Fibroblast of mammary gland (primary cell): Measurements from ENCODE around the gene ZNF8.

Experiments used
- DNase-seq: peaks from one replicate; pipeline ENCODE4 v3.0.0-alpha.2; 2010; ENCODE audit warnings: low read depth
- H3K4me3 ChIP-seq: 2 replicates; pipeline ENCODE4 v1.5.1; 2011; ENCODE audit warnings: low read depth, mild to moderate bottlenecking, low read length, moderate library complexity; ENCODE audit not compliant: control insufficient read depth
- CTCF ChIP-seq: conservative IDR thresholded peaks from 2 replicates; pipeline ENCODE4 v1.5.1; 2011; ENCODE audit warnings: low read depth, low read length, inconsistent platforms; ENCODE audit not compliant: control insufficient read depth, insufficient read depth

Gene ZNF8

GRCh38 chr19:58261600-58261967 lies 17.2 kb upstream of the ZNF8 start:
- H3K4me3 ChIP-seq = no peak overlapping the region
- DNase-seq = no peak
- TF ChIP-seq CTCF = no peak

GRCh38 chr19:58261968-58262921 lies 16.5 kb upstream of the ZNF8 start:
- TF ChIP-seq CTCF = no peak
- no peak overlapping the region for H3K4me3 ChIP-seq
- DNase-seq = peak; percentile 21

- no peak for TF ChIP-seq CTCF
- DNase-seq = no peak
- H3K4me3 ChIP-seq = no peak overlapping the region
Measured at GRCh38 chr19:58262922-58263296, 15.8 kb upstream of the ZNF8 start.

- no peak overlapping the region for H3K4me3 ChIP-seq
- TF ChIP-seq CTCF = no peak
- no peak for DNase-seq
Measured at GRCh38 chr19:58265100-58265499, 13.7 kb upstream of the ZNF8 start.

- no peak overlapping the region for H3K4me3 ChIP-seq
- TF ChIP-seq CTCF = no peak
Measured at GRCh38 chr19:58268344-58268743, 10.4 kb upstream of the ZNF8 start.

GRCh38 chr19:58274771-58275201 lies 4.0 kb upstream of the ZNF8 start:
- DNase-seq = peak; percentile 59

More at GRCh38 chr19:58268344-58268743, 10.4 kb upstream of the ZNF8 start:
- no peak for DNase-seq

More at GRCh38 chr19:58274771-58275201, 4.0 kb upstream of the ZNF8 start:
- TF ChIP-seq CTCF = no peak
- H3K4me3 ChIP-seq = no peak overlapping the region
